ENCODE results near the gene PDILT.

- TF ChIP-seq, protein P1, sequence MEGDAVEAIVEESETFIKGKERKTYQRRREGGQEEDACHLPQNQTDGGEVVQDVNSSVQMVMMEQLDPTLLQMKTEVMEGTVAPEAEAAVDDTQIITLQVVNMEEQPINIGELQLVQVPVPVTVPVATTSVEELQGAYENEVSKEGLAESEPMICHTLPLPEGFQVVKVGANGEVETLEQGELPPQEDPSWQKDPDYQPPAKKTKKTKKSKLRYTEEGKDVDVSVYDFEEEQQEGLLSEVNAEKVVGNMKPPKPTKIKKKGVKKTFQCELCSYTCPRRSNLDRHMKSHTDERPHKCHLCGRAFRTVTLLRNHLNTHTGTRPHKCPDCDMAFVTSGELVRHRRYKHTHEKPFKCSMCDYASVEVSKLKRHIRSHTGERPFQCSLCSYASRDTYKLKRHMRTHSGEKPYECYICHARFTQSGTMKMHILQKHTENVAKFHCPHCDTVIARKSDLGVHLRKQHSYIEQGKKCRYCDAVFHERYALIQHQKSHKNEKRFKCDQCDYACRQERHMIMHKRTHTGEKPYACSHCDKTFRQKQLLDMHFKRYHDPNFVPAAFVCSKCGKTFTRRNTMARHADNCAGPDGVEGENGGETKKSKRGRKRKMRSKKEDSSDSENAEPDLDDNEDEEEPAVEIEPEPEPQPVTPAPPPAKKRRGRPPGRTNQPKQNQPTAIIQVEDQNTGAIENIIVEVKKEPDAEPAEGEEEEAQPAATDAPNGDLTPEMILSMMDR (IDR thresholded peaks at IDR 0.05): peak; percentile 19 to 56 (median 43)
- TF ChIP-seq EP300 (IDR thresholded peaks at IDR 0.05): no peak
Measured at GRCh38 chr16:20383106-20384029, 21.2 kb downstream of the PDILT start.
